Kidney (tissue), 14 donors: ENCODE results near the gene NID1. TPM values are rescaled to one million over a fixed set of nuclear protein-coding genes. Genes with fewer than 3 reads are reported as not detected.

Source experiments
- DNase-seq, 5 donors: peaks; one replicate each; pipeline ENCODE4 v3.0.0-alpha.2; 2013 to 2020
- FAIRE-seq: peaks from 2 replicates; lab custom pipeline; 2012; peaks lifted over from hg19 to GRCh38; lab: Jason Lieb, UNC
- H3K27ac ChIP-seq, 2 donors: one replicate each; pipeline ENCODE4 v1.7.0; 2013; ENCODE audit warnings: low read depth in 2 of 2, low read length in 2 of 2, inconsistent platforms in 1 of 2
- H3K27me3 ChIP-seq: one replicate; pipeline ENCODE4 v1.7.1; 2013; ENCODE audit warnings: low read length, inconsistent platforms; ENCODE audit not compliant: control insufficient read depth, insufficient read depth
- H3K36me3 ChIP-seq, 3 donors: one replicate each; pipeline versions ENCODE4 v1.7.0 to v1.7.1; 2013; ENCODE audit warnings: low read length in 3 of 3, control low read depth in 1 of 3, inconsistent platforms in 1 of 3; ENCODE audit not compliant: insufficient read depth in 3 of 3, control insufficient read depth in 2 of 3
- H3K4me1 ChIP-seq, 3 donors: one replicate each; pipeline versions ENCODE4 v1.7.0 to v1.7.1; 2013; ENCODE audit warnings: low read length in 3 of 3, inconsistent platforms in 1 of 3, low read depth in 1 of 3; ENCODE audit not compliant: control insufficient read depth in 2 of 3, insufficient read depth in 2 of 3
- H3K4me3 ChIP-seq, 3 donors: one replicate each; pipeline versions ENCODE4 v1.7.0 to v1.8.1; 2013; ENCODE audit warnings: low read length in 3 of 3, control low read depth in 1 of 3, inconsistent platforms in 1 of 3
- H3K9ac ChIP-seq, 3 donors: one replicate each; pipeline versions ENCODE4 v1.7.0 to v1.7.1; 2013; ENCODE audit warnings: low read length in 3 of 3, control low read depth in 1 of 3, inconsistent platforms in 1 of 3
- H3K9me3 ChIP-seq, 3 donors: one replicate each; pipeline versions ENCODE4 v1.7.0 to v1.7.1; 2013; ENCODE audit warnings: low read length in 3 of 3, control low read depth in 1 of 3, inconsistent platforms in 1 of 3; ENCODE audit not compliant: control insufficient read depth in 2 of 3, insufficient read depth in 1 of 3
- intact Hi-C: fragments of 100-400 bp; cut with DNase I; formaldehyde crosslinking; loops from one replicate; pipeline ENCODE4 v1.11.1; 2022
- polyA plus RNA-seq: library from polyadenylated mRNA; stranded (reverse); fragments of 350-450 nt; fragmentation: Illumina TruSeq; extraction: RNeasy Lipid Tissue Mini Kit (QIAGEN cat#74804); gene quantifications from one replicate; pipeline ENCODE4 v1.2.3, GENCODE V29; 2014; ENCODE audit warnings: low read depth, low replicate concordance; ENCODE audit not compliant: insufficient read depth
- total RNA-seq: library from RNA; stranded (reverse); fragmentation: NEBNext Ultra II Directional; extraction: Animal tissue kit (Norgen Biotek cat#: 25700); gene quantifications from one replicate; pipeline ENCODE4 v1.2.1, GENCODE V29; 2021
- TF ChIP-seq, protein P1 (sequence below): IDR thresholded peaks from 3 replicates; pipeline ENCODE4 v1.5.1; 2012; ENCODE audit warnings: mild to moderate bottlenecking, moderate library complexity, borderline replicate concordance; ENCODE audit not compliant: insufficient read depth; ENCODE audit errors: extremely low read depth
- donor health status: control.
- donor health status: control.
- donor health status: control.
- donor health status: control.
- donor health status: control.
- donor health status: DM: yes; HTN: yes; CAD: no.
- donor health status: Normal renal cell carcinoma (clear cell type).

Gene NID1
- total and polyA plus RNA-seq, 2 donors from 2014 or later, result 7.4 to 70.1 TPM

DNA sequence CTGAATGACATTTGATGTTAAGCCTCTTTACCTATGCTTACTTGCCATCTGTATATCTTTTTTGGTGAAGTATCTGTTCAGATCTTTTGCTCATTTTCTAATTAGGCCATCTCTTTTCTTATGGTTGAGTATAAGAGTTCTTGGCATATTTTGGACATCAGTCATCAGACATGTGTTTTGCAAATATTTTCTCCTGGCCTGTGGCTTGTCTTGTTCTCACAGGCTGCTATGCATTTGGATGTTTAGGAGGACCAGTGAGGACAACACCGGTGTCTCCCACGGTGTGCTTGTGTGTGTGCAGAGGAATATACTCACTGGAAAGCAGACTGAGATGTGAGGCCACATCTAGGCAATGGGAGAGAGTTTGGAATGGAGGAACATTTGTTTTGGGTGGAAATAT, 111.1 kb downstream of the NID1 start:
- no peak for FAIRE-seq
- Histone ChIP-seq H3K4me1 (no peaks in the 10 kb centered on the region), H3K9ac (no peak overlapping the region), H3K9me3 (no peaks in the 10 kb centered on the region), H3K27me3 (no peaks in the 10 kb centered on the region), H3K36me3 (no peaks in the 10 kb centered on the region), H3K27ac (no peak overlapping the region), H3K4me3 (no peak overlapping the region)
- intact Hi-C loops, result no loop called here
- no peak for DNase-seq
- TF ChIP-seq, protein P1, sequence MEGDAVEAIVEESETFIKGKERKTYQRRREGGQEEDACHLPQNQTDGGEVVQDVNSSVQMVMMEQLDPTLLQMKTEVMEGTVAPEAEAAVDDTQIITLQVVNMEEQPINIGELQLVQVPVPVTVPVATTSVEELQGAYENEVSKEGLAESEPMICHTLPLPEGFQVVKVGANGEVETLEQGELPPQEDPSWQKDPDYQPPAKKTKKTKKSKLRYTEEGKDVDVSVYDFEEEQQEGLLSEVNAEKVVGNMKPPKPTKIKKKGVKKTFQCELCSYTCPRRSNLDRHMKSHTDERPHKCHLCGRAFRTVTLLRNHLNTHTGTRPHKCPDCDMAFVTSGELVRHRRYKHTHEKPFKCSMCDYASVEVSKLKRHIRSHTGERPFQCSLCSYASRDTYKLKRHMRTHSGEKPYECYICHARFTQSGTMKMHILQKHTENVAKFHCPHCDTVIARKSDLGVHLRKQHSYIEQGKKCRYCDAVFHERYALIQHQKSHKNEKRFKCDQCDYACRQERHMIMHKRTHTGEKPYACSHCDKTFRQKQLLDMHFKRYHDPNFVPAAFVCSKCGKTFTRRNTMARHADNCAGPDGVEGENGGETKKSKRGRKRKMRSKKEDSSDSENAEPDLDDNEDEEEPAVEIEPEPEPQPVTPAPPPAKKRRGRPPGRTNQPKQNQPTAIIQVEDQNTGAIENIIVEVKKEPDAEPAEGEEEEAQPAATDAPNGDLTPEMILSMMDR, result no peak

- no peak overlapping the region for H3K27ac ChIP-seq
- no peak overlapping the region for H3K9ac ChIP-seq
- FAIRE-seq (no peak), DNase-seq (no peak)
- no peaks in the 10 kb centered on the region for H3K27me3 ChIP-seq
- no peaks in the 10 kb centered on the region for H3K4me1 ChIP-seq
- no peaks in the 10 kb centered on the region for H3K36me3 ChIP-seq
- intact Hi-C loops, result no loop called here
- no peak overlapping the region for H3K4me3 ChIP-seq
- H3K9me3 ChIP-seq, result no peaks in the 10 kb centered on the region
- TF ChIP-seq, protein P1, result no peak
Measured at GRCh38 chr1:235952950-235953615, 111.8 kb downstream of the NID1 start.

DNA sequence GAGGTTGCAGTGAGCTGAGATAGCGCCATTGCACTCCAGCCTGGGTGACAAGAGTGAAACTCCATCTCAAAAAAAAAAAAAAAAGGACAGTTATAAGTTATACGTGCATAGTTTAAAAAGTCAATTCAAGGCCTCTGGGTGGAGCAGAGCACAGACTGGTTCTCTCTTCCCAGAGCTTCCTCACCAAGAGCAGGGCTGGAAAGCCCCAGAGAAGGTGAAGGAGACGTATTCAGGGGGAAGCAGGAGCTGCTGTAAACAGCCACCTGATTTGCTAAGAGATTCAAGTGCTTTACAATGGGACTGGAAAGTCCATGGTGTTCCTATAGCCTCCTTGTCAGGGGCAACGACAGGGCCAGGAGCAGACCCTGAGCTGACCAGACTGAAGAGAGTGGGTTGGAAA, 113.2 kb downstream of the NID1 start:
- TF ChIP-seq, protein P1, result no peak
- intact Hi-C loops, result no loop called here
- DNase-seq (no peak), FAIRE-seq (no peak)
- Histone ChIP-seq H3K9ac (no peak overlapping the region), H3K27ac (no peak overlapping the region), H3K36me3 (no peaks in the 10 kb centered on the region), H3K4me1 (no peaks in the 10 kb centered on the region), H3K9me3 (no peaks in the 10 kb centered on the region), H3K27me3 (no peaks in the 10 kb centered on the region), H3K4me3 (no peak overlapping the region)

- TF ChIP-seq, protein P1, result no peak
- intact Hi-C loops, result no loop called here
- DNase-seq (no peak), FAIRE-seq (no peak)
- Histone ChIP-seq H3K4me1 (no peaks in the 10 kb centered on the region), H3K4me3 (no peak overlapping the region), H3K27ac (no peak overlapping the region), H3K9ac (no peak overlapping the region), H3K36me3 (no peaks in the 10 kb centered on the region), H3K9me3 (no peaks in the 10 kb centered on the region), H3K27me3 (no peaks in the 10 kb centered on the region)
Measured at GRCh38 chr1:235950318-235950717, 114.6 kb downstream of the NID1 start.
